GM12865 (cell line): Measurements from ENCODE around the gene POLDIP3.
"Not testable (repeated sequence)": the region's sequence is repeated elsewhere in the genome, so short reads cannot be mapped to it uniquely, and the experiment has no call there.

Experiments
- DNase-seq: peaks from one replicate; pipeline ENCODE4 v3.0.0; 2010; ENCODE audit warnings: low read depth
- H3K4me3 ChIP-seq: 2 replicates; pipeline ENCODE4 v1.5.1; 2011; ENCODE audit warnings: mild to moderate bottlenecking, low read depth, low read length, control low read depth
- CTCF ChIP-seq: IDR thresholded peaks from 2 replicates; pipeline ENCODE4 v1.5.1; 2011; ENCODE audit warnings: low read length, control low read depth, low read depth, inconsistent platforms; ENCODE audit not compliant: insufficient read depth; ENCODE audit errors: missing control alignments

POLDIP3 gene

GRCh38 chr22:42560381-42560780, 54.3 kb downstream of the POLDIP3 start:
- H3K4me3 ChIP-seq: no peak overlapping the region
- no peak for TF ChIP-seq CTCF

GRCh38 chr22:42553475-42554361, 61.0 kb downstream of the POLDIP3 start, which contains the start of gene SERHL2:
TSS of gene SERHL2 (plus strand) at chr22:42553956. CDS start at chr22:42554021, 65 bp downstream.
- H3K4me3 ChIP-seq: peak within 1 kb of the TSS; percentile 26
- DNase-seq: peak; percentile 77
- no peak for TF ChIP-seq CTCF

More at GRCh38 chr22:42560381-42560780, 54.3 kb downstream of the POLDIP3 start:
- no peak for DNase-seq

GRCh38 chr22:42552294-42552647, 62.4 kb downstream of the POLDIP3 start:
- DNase-seq: not testable (repeated sequence)
- peak overlapping the region; percentile 40; the same call in 1 of the 2 replicates for H3K4me3 ChIP-seq

GRCh38 chr22:42549331-42550060, 65.2 kb downstream of the POLDIP3 start:
- H3K4me3 ChIP-seq: no peak overlapping the region
- no peak for TF ChIP-seq CTCF
- no peak for DNase-seq

GRCh38 chr22:42548597-42549330, 65.9 kb downstream of the POLDIP3 start:
- TF ChIP-seq CTCF: no peak
- no peak for DNase-seq
- no peak overlapping the region for H3K4me3 ChIP-seq

GRCh38 chr22:42548126-42548525, 66.6 kb downstream of the POLDIP3 start:
- H3K4me3 ChIP-seq, DNase-seq: not testable (repeated sequence)

- no peak overlapping the region for H3K4me3 ChIP-seq
- TF ChIP-seq CTCF: no peak
- DNase-seq: no peak
Measured at GRCh38 chr22:42547562-42547961, 67.1 kb downstream of the POLDIP3 start.
